ENCODE data around the gene HAO2. TPM values are rescaled to one million over a fixed set of nuclear protein-coding genes. Genes with fewer than 3 reads are reported as not detected.

HAO2 gene
- total and polyA plus RNA-seq, 9 donors = 0.08 to 0.15 (median 0.13) TPM; not detected in 6

DNA sequence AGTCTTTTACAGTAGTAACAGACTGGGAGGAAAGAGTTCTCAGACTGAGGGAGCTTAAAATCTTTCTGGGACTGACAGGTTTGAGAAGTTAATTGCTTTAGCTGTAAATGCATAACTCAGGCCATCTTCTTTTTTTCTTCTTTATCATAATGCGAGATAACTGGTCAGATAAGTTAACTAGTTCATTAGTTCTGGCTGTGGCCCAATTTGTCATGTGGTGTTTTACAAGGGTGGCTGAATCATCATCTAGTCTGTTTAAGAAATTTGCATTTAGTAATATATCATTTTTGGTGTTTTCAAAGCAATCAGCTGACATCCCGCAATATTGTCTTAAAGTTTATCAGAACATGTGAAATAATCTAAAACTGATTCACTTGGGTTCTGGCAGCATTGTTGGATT is 60.4 kb downstream of the HAO2 start:
- Histone ChIP-seq H3K36me3 (ENCODE audit: control insufficient read depth, insufficient read depth, low read length) (no peaks in the 10 kb centered on the region), H3K4me3 (ENCODE audit: low read length) (no peak overlapping the region), H3K27ac (ENCODE audit: low read length) (no peak overlapping the region), H3K27me3 (ENCODE audit: control insufficient read depth, insufficient read depth, low read length) (no peaks in the 10 kb centered on the region), H3K4me1 (ENCODE audit: control insufficient read depth, insufficient read depth, low read length) (no peaks in the 10 kb centered on the region), H3K9me3 (replicated peaks; ENCODE audit: control insufficient read depth, low read depth, low read length) (no peaks in the 10 kb centered on the region)
- no peak for DNase-seq
- no CpG with 5 or more reads among the region's 2 CpGs for WGBS (ENCODE audit: insufficient coverage)

GRCh38 chr1:119429687-119430086 is 61.1 kb downstream of the HAO2 start:
- Histone ChIP-seq H3K27me3 (ENCODE audit: control insufficient read depth, insufficient read depth, low read length) (no peaks in the 10 kb centered on the region), H3K4me3 (ENCODE audit: low read length) (no peak overlapping the region), H3K27ac (ENCODE audit: low read length) (no peak overlapping the region), H3K4me1 (ENCODE audit: control insufficient read depth, insufficient read depth, low read length) (no peaks in the 10 kb centered on the region), H3K9me3 (replicated peaks; ENCODE audit: control insufficient read depth, low read depth, low read length) (no peaks in the 10 kb centered on the region), H3K36me3 (ENCODE audit: control insufficient read depth, insufficient read depth, low read length) (no peaks in the 10 kb centered on the region)
- 72% methylated on average over 3 of the region's 4 CpGs for WGBS (ENCODE audit: insufficient coverage)
- no peak for DNase-seq

DNA sequence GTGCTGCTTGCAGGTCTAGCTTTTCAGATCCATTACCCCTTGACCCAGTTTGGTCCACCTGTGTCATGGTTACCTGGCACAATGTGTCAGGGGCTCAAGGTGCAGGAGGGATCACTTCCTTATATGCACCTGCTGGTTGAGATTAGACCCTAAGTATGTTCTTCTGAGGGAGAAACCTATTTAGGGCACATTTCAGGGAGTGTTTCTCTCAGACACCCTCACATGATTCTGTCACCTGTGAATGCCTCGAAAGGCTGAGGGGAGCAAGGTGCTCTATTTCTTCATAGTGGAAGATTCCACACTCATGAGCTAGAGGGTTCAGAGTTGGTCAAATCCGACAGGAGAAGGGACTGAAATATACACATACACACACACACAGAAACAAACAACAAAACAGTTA is 61.9 kb downstream of the HAO2 start:
- Histone ChIP-seq H3K4me3 (ENCODE audit: low read length) (no peak overlapping the region), H3K27ac (ENCODE audit: low read length) (no peak overlapping the region), H3K9me3 (replicated peaks; ENCODE audit: control insufficient read depth, low read depth, low read length) (no peaks in the 10 kb centered on the region), H3K36me3 (ENCODE audit: control insufficient read depth, insufficient read depth, low read length) (no peaks in the 10 kb centered on the region), H3K27me3 (ENCODE audit: control insufficient read depth, insufficient read depth, low read length) (no peaks in the 10 kb centered on the region), H3K4me1 (ENCODE audit: control insufficient read depth, insufficient read depth, low read length) (no peaks in the 10 kb centered on the region)
- no peak for DNase-seq
- WGBS (ENCODE audit: insufficient coverage) = 80% methylated on average over 1 of the region's 2 CpGs

- Histone ChIP-seq H3K36me3 (ENCODE audit: control insufficient read depth, insufficient read depth, low read length) (no peaks in the 10 kb centered on the region), H3K27ac (ENCODE audit: low read length) (no peak overlapping the region), H3K4me3 (ENCODE audit: low read length) (no peak overlapping the region), H3K4me1 (ENCODE audit: control insufficient read depth, insufficient read depth, low read length) (no peaks in the 10 kb centered on the region), H3K9me3 (replicated peaks; ENCODE audit: control insufficient read depth, low read depth, low read length) (no peaks in the 10 kb centered on the region), H3K27me3 (ENCODE audit: control insufficient read depth, insufficient read depth, low read length) (no peaks in the 10 kb centered on the region)
- 100% methylated on average over 1 of the region's 3 CpGs for WGBS (ENCODE audit: insufficient coverage)
- no peak for DNase-seq
Measured at GRCh38 chr1:119431836-119432235, 63.3 kb downstream of the HAO2 start.

DNA sequence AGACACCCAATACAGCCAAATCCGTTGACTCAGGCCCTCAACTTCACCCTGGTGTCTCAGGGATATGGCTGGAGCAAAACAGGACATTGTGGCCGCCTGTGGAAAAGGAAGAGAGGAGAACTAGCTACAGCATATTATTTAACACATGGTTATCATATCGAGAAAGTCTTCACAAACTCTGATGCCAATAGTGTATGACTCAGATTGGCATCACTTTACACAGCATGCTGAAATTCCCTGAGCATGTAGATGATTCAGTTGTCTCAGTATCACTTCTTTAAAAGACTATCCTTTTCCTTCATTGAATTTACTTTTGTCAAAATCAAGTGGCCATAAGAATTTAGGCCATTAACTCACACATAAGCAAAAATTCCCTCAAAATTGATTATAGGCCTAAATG is 66.5 kb downstream of the HAO2 start:
- H3K9me3 ChIP-seq (replicated peaks; ENCODE audit: control insufficient read depth, low read depth, low read length) = no peaks in the 10 kb centered on the region
- H3K36me3 ChIP-seq (ENCODE audit: control insufficient read depth, insufficient read depth, low read length) = no peaks in the 10 kb centered on the region
- no peak overlapping the region for H3K4me3 ChIP-seq (ENCODE audit: low read length)
- H3K4me1 ChIP-seq (ENCODE audit: control insufficient read depth, insufficient read depth, low read length) = no peaks in the 10 kb centered on the region
- peaks cover 2% of the 10 kb centered on the region for H3K27me3 ChIP-seq (ENCODE audit: control insufficient read depth, insufficient read depth, low read length)
- WGBS (ENCODE audit: insufficient coverage) = no CpG with 5 or more reads among the region's 3 CpGs
- H3K27ac ChIP-seq (ENCODE audit: low read length) = no peak overlapping the region
- no peak for DNase-seq

DNA sequence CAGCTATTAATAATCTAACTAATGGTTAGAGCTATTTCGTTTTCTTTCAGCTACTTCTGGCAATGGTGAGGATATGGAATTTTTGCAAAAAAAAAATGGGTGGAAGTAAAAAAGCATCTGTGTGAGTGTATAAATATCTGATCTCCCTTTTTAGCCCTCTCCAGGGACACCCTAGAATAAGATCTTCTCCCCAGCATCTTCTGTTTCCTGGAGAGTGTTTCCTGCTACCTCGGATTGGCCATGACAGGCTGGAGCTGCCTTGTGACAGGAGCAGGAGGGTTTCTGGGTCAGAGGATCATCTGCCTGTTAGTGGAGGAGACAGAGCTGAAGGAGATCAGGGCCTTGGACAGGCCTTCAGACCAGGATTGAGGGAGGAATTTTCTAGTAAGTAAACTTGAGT is 70.2 kb downstream of the HAO2 start:
- Histone ChIP-seq H3K9me3 (replicated peaks; ENCODE audit: control insufficient read depth, low read depth, low read length) (no peaks in the 10 kb centered on the region), H3K27ac (ENCODE audit: low read length) (no peak overlapping the region), H3K27me3 (ENCODE audit: control insufficient read depth, insufficient read depth, low read length) (peaks cover 2% of the 10 kb centered on the region), H3K36me3 (ENCODE audit: control insufficient read depth, insufficient read depth, low read length) (no peaks in the 10 kb centered on the region), H3K4me3 (ENCODE audit: low read length) (no peak overlapping the region), H3K4me1 (ENCODE audit: control insufficient read depth, insufficient read depth, low read length) (no peaks in the 10 kb centered on the region)
- DNase-seq = peak; percentile 16
- WGBS (ENCODE audit: insufficient coverage) = 40% methylated on average over 1 of the region's 2 CpGs

DNA sequence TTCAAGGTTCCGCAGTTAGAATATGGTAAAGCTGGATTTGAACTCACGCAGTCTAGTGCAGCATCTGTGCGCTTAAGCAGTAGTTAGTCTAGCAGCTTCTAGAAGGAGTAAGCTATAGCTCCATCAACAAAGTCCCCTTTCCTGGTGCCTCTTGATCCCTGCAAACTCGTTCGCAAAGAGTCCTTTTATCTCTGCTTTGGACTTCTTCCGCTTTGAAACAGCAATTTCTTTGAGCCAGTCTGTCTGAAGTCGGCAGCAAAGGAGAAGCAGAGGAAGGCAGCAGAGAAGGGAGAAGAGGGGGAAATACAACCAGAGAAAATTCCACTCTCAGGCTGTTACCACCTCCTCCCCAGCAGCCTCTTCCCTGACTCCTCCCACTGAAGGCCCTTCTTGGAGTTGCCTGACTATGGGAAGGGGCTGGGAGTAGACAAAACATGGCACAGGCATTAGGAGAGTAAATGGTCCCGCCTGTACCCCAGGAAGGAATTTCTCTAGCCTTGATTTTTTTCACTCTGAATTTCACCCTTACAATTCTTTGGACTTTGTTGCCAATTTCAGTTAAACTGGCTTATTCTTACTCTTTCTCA is 72.2 kb downstream of the HAO2 start:
- no peak overlapping the region for H3K27ac ChIP-seq (ENCODE audit: low read length)
- H3K9me3 ChIP-seq (replicated peaks; ENCODE audit: control insufficient read depth, low read depth, low read length) = no peaks in the 10 kb centered on the region
- no peak for DNase-seq
- no peaks in the 10 kb centered on the region for H3K36me3 ChIP-seq (ENCODE audit: control insufficient read depth, insufficient read depth, low read length)
- 61% methylated on average over 7 of the region's 8 CpGs for WGBS (ENCODE audit: insufficient coverage)
- no peaks in the 10 kb centered on the region for H3K4me1 ChIP-seq (ENCODE audit: control insufficient read depth, insufficient read depth, low read length)
- H3K4me3 ChIP-seq (ENCODE audit: low read length) = no peak overlapping the region
- H3K27me3 ChIP-seq (ENCODE audit: control insufficient read depth, insufficient read depth, low read length) = peaks cover 2% of the 10 kb centered on the region

GRCh38 chr1:119442756-119443155 is 74.2 kb downstream of the HAO2 start:
- no peaks in the 10 kb centered on the region for H3K9me3 ChIP-seq (replicated peaks; ENCODE audit: control insufficient read depth, low read depth, low read length)
- no peaks in the 10 kb centered on the region for H3K4me1 ChIP-seq (ENCODE audit: control insufficient read depth, insufficient read depth, low read length)
- no peak overlapping the region for H3K4me3 ChIP-seq (ENCODE audit: low read length)
- peaks cover 2% of the 10 kb centered on the region for H3K27me3 ChIP-seq (ENCODE audit: control insufficient read depth, insufficient read depth, low read length)
- 89% methylated on average over 6 of the region's 6 CpGs for whole genome bisulfite sequencing (ENCODE audit: insufficient coverage)
- H3K36me3 ChIP-seq (ENCODE audit: control insufficient read depth, insufficient read depth, low read length) = no peaks in the 10 kb centered on the region
- no peak for DNase-seq
- no peak overlapping the region for H3K27ac ChIP-seq (ENCODE audit: low read length)

Other genes with a start within 250 kb of the HAO2 start
- gene WARS2, start 228.1 kb upstream of the HAO2 start, total RNA-seq = 25.8 TPM
- gene WARS2, start 228.1 kb upstream of the HAO2 start, polyA plus RNA-seq (ENCODE audit: insufficient read depth in 1 of 8, insufficient read length in 8 of 8, low replicate concordance in 1 of 8) = 10 to 100 TPM; 16.3 to 23.9 (median 19.5) TPM
- gene HSD3B2, start 46.4 kb downstream of the HAO2 start, total RNA-seq = not detected
- gene HSD3B2, start 46.4 kb downstream of the HAO2 start, polyA plus RNA-seq (ENCODE audit: insufficient read depth in 1 of 8, insufficient read length in 8 of 8, low replicate concordance in 1 of 8) = under 1 TPM in 2 of 8 donors, not detected in 6; 0.14 to 0.23 TPM
- 0.53 TPM for gene HSD3B1, start 138.4 kb downstream of the HAO2 start, total RNA-seq
- under 1 TPM in 6 of 8 donors, not detected in 2; 0.13 to 0.42 (median 0.31) TPM for gene HSD3B1, start 138.4 kb downstream of the HAO2 start, polyA plus RNA-seq (ENCODE audit: insufficient read depth in 1 of 8, insufficient read length in 8 of 8, low replicate concordance in 1 of 8)

Measured in muscle of leg (tissue), 11 donors.